Fibroblast of skin of right biceps (primary cell): ENCODE data around the gene C5.
A peak's percentile ranks its signal among the peaks of the same experiment; 100 is the strongest.

Experiments used
- DNase-seq: peaks from one replicate; pipeline ENCODE4 v3.0.0-alpha.2; 2013

C5 gene

DNA sequence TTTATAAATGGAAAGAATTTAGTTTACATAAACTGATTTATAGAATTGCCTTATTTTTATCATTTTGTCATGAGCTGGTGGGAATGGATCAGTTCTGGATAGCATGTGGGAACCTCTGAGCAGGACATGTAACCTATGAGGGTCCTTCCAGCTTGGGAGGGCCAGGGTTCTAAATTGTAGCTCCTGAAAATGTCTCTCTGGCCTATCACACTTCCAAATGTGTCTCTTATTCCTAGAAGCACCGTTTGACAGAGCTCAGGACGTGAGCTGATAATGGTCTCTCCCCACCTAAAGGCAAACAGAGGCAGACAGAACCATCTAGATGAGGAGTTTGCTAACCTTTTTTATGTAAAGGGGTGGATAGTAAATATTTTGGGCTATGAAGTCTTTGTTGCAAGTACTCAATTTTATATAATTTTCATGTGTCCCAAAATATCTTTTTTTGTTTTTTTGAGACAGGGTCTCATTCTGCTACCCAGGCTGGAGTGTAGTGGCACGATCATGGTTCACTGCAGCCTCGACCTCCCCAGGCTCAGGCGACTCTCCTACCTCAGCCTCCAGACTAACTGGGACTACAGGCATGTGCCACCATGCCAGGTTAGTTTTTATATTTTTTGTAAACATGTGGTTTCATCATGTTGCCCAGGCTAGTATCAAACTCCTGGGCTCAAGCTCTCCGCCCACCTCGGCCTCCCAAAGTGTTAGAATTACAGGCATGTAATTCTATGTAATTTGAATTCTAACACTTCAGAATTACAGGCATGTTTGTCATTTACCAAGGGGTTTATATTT lies 127.5 kb downstream of the C5 start:
- DNase-seq: no peak

DNA sequence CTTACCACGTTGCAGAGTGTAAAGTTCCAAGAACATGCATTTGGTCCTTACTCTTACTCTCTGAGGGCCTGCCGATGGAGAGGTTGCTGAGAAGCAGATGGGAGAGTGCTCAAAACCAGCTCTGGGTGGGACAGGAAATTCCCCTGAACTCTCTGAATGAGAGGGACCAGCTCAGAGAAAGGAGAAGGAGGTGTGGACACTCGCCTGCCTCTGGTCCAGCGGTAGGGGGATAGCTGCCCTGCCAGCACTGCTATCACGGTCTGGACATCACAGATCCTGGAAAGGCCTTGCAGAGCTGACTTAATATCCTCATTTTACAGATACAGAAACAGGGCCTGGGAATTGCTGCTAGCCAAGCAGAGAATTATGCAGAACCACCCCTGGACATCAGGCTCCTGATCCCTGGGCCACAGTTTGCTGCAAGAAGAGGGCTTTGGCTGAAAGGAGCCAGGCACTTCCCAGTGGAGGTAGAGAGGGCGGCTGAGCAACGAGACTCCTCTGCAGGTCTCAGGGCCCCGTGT lies 128.4 kb downstream of the C5 start:
- DNase-seq: no peak

DNA sequence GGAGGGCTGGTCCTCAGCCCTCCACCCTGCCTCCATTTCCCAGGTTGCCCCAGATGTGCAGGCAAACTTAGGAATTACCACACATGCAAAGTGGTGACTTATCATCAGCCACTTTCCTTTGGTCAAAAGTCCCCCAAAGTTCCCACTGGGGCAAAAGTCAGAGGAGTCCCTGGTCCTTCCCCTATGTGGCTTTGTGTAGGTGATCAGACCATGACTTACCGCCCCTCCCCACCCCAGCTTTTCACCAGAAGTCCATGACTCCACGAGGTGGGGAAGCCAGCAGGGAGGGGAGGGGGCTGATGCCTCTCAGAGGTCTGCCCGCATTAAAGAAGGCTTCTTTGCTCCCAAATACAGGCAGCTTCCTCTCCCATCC lies 129.3 kb downstream of the C5 start:
- DNase-seq: no peak

DNA sequence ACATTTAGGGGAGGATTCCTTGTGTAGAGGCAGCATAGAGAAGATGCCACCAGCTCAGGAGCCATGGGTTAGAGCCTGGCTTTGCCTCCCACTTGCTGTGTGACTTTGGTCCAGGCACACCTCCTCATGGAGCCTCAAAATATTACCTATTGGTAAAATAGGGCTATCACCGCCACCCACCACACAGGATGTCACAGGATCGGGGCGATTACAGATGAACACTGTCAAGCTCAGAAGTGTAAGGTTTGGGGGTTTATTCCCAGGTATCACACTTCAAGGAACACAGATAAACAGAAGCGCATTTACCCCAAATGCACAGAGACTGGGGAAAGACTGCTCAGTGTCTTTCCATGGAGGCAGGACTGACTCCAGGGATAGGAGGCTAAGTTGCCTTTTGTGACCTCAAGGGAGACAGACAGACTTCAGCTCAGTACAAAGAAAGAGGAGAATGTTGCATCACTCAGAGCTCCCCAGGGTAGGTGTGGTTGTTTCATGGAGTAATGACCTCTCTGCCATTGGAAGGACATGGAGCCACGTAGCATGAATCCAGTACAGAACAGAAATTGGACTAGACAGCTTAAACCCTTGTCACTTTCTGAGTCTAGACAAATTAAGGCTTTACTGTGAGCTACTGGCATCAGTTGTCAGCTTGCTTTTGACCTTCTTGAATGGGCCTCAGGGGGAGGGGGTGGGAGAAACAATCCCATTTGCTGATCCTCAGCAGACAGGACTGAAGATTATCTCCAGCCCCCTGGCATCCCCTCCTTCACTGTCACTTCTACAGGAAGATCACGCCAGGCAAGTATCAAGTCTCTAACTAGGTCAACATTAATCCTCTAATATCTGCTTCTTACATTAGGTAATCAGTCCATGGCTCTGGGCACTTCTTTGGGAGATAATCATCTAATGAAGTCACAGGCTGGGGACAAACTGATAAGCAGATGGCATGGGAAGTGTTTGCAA lies 130.0 kb downstream of the C5 start:
- no peak for DNase-seq

DNA sequence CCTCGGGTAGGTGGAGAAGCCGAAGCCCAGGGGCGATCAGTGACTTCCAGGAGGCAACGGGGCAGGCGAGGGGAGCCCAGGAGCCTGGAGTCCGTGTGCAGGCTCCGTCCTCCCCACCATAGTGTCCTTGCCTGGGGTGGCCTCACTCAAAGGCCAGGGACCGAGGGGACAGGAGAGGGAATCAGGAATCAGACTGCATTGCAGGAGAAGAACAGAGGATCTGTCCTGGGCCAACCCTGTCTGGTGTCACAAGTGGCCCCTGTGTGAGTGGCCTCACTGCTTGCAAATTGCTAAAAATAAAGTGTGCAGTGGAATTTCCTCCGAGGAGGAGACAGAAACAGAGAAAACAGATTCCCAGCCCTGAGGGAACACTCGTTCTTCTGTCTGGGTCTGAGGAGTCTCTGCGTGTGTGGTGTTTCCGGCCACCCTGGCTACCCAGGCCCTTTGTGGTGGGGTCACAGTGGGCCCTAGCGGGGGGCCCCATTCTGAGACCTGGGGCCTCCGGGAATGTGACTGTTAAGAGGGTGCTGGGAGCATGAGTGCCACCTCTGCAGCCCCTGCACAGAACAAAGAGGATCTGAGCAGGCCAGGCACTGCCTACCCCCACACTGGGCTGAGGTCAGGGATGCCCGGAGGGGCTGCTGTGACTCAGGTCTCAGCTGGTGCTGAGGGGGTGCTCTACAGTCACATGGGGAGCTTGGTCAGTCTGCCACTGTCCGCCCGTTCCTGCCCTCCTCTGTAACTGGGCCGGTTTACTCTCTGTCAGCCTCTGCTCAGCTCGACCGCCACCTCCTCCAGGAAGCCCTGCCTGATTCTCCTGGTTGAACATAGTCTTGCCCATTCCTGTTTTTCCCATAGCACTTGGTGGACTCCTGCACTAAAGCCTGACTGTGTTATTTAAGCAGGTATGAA lies 130.9 kb downstream of the C5 start:
- no peak for DNase-seq

DNA sequence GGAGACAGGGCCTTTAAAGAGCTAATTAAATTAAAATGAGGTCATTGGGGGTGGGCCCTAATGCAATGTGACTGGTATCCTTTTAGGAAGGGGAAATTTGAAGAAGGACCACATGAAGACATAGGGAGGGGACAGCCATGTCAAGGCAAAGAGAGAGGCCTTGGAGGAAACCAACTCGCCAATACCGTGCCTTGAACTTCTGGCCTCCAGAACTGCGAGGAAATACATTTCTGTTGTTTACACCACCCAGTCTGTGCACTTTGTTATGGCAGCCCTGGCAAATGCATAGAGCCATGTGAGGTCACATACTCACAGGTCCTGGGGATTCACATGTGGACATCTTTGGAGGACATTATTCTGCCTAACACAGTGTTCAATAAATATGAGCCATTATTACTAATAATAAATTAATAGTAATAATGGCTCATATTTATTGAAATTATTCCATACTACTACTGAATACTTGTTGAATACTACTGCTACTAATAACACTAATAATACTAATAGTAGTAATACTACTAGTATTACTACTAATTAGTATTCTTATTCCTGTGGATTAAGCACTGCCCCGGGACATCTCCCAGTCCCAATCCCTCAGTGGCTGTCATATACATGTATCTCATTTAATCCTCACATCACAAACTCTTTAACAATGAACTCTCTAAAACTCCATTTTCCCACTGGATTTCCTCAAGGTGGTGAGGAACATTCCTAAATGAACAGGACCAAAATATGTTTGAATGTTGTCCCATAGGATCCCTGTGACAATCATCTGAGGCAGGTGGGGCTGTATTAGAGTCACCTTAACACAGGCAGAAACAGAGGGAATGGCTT lies 131.9 kb downstream of the C5 start:
- no peak for DNase-seq

DNA sequence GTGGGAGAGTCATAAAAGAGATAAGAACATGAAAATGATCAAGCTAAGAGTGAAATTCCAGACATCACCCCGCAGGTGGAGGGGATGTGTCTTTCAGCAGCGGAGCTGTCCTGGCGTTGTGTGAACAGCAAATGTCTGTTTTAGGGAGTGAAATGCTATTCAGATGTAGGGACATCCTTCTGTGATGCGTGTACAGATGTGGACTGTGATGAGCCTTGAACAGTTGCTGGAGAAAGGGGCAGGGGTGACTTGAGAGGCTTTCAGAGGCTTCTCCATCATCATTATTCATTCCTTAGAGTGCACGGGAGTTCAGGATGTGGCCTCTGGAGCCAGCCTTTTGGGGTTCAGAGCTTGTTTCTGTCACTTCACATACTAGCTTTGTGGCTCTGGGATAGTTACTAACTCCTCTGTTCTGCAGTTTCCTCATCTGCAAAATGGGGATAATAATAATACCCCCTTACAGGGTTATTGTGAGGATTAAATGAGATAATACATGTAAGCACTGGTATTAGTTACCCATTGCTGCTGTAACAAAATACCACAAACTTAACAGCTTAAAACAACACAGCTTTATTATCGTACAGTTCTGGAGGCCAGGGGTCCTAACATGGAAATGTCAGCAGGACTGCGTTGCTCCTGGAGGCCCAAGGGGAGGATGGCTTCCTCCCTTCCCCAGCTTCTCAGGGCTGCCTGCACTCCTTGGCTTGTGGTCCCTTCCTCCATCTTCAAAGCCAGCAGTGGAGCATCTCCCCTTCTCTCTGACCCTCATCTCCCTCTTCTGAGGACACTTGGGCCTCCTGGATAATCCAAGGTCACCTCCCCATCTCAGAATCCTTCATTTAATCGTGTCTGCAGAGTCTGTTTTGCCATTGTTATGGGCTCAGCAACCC lies 132.8 kb downstream of the C5 start:
- no peak for DNase-seq

DNA sequence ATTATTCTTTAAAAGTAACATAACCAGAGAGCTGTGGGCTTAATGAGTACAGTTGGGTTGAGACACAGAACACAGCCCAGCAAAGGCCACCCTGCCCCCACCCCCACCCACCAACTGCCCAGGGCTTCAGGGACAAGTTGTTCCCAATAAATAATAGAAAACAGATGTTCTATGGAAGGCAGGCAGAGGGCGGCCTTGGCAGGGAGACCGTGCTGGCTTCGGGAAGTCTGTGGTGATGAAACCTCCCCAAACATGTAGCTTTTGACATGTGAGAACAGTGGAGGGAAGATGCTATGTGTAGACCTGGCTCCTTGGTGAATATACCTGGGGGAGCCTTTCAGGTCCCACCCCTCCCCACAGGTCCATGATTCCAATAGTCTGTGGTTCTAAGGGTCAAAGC lies 133.5 kb downstream of the C5 start:
- DNase-seq: peak; percentile 47

DNA sequence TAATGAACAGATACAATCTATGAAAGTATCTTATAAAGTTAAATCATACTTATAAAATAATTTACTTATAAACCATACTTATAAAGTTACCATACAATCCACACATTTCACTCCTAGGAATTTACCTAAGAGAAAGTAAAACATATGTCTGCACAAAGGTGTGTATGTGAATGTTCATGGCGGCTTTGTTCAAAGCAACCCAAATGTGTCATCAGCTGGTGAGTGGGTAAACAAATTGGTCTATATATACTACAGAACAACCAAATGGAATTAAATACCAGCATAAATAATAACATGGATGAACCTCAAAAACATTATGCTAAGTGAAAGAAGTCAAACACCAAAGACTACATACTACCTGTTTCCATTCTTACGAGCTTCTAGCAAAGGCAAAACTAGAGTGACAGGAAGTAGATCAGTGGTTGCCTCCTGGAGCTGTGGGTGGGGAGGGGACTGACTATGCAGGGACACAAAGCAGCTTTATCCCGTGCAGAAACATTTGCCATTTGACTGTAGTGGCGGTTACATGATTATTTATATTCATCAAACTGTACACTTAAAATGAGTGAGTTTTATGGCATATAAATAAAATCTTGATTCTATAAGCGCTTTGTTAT lies 134.1 kb downstream of the C5 start:
- DNase-seq: no peak

DNA sequence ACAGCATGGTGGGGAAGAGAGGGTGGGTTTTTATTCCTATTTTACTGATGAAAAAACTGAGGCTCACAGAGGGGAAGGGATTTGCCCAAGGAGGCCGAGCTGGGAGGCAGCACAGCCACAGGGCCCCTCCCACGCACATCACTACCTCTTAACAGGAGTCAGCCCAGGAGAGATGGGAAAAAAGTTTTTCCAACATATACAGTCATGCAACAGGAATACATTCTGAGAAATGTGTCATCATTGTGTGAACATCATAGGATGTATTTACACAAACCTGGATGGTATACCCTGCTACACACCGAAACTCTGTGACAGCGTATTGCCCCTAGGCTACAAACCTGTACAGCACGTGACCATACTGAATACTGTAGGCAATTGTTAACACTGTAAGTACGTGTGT lies 135.1 kb downstream of the C5 start:
- DNase-seq: peak; percentile 27

DNA sequence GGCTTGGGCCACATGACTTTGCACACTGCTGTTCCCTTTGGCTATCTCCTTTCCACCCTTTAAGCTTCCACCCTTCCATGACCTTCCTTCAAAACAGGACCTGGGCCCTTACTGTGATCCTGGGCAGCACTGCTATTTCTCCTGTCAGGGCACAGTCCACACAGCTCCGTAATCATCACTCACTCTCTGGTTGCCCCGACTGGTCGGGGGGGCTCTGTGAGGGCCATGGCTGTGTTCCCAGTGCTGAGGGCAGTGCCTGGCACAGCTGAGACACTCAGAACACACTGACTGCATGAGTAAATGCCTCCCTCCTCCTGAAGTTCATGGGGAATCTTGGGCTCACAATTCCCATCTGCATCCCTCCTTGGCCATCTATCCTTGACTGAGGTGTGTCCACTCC lies 135.7 kb downstream of the C5 start:
- no peak for DNase-seq

DNA sequence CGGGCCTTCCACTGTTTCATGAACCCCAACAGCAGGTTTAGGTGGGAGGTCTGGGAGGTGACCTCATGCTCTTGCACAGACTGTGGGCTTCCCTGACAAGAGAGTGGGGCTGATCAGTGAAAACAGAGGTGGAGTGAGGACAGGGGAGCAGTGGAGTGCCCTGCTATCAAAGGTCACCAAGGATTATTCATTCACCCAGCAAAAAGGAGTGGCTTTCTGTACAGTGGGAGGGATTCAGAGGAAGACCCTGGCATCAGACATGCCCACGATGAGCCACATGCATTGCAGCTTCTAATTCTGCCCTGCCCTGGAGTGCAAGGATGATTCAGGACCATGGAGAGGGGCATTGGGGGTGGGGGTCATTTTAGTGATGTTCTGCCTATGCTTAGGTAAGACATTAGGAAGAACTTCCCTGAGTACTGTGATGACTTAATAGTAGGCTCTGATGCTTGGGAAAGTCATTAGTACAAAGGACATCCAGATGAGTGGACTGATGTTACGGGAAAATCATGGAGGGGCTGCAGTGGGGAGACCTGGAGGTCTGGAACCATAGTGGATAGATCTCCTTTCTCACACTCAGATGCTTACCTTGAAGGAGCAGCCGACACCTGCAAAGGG lies 136.3 kb downstream of the C5 start:
- DNase-seq: no peak

DNA sequence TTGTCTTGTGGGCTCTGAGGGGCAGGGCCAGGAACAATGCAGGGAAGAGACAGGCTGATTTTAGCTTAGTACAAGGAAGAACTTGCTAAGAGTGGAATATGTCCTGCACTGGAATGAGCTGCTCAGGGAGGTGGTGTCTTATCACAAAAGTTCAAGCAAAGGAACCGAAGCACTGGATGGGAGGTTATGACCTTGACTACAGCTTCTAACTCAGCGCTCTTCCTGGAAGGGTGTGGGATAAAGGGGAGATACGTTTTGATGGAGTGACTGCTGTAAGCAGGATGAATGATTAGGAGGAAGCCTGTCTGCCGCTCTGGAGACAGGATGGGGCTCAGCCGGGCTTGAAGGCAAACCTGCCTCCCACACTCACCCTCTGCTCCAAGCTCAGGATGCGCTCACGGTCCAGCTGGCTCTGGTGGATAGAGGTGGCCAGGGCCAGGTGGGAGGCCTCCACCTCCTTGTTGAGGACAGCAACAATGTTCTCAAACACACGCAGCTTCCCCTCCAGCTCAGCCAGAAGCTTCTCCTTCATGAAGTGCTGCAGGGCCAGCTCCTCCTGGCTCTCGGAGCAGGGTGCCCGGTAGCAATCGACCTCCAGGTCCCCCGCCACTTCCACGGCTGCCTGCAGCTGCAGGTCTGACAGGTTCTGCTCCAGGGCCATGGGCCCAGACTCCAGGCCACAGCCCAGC lies 137.0 kb downstream of the C5 start:
- no peak for DNase-seq

DNA sequence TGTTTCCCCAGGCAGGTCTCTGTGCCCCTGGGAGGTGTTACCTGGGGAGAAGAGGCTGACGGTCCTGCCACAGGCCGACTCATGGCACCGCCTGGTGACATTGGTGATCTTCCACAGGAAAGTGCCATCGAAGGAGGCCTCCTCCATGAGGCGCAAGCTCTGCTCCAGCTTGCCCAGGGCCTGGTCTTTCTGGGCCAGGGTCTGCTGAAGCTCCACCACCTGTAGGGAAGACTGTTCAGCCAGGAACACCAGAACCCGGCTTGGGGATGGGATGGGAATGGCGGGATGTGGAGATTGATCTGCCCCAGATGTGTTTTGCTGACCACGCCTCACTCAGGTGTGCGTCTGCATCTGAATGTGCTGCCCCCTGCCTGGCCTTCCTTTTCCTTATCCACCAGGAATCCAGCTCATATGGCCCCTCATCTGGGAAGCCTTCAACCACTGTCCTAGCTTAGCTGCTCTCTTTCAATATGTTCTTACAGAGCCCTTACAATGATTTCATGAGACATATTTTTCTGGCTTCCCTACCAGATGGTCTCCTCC lies 138.7 kb downstream of the C5 start:
- no peak for DNase-seq

DNA sequence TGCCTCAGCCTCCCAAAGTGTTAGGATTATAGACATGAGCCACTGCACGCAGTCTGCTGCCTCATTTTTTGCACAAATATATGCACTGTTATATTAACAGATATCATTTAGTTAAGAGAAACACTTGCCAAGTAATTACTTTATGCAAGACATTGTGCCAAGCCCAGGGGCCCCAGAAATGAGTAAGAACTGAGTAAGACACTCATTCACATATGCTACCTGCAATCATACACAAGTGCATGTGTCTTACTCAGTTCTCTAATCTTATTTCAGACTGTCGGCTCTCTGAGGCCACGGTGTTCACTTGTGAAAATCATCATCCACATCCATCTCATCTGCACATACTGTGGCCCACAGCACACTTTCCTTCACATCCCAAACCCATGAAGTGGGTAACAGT lies 139.4 kb downstream of the C5 start:
- no peak for DNase-seq

DNA sequence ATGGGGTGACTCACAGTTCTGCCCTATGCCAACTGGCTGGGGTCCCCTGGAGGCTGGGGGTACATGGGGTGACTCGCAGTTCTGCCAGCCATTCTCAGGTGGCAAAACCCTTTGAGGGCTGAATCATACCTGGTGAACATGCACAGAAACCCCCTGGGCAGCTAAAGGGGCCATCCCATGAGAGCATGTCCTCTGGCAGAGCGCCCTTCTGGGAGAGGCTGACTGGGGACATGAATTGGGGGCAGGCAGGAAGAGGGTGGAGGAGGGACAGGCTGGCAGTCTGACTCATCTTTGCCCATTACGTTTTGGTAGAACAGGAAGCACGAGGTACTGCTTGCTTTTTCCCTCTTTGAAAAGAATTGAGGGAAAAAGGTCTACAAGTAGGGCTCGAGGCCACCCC lies 140.2 kb downstream of the C5 start:
- no peak for DNase-seq

DNA sequence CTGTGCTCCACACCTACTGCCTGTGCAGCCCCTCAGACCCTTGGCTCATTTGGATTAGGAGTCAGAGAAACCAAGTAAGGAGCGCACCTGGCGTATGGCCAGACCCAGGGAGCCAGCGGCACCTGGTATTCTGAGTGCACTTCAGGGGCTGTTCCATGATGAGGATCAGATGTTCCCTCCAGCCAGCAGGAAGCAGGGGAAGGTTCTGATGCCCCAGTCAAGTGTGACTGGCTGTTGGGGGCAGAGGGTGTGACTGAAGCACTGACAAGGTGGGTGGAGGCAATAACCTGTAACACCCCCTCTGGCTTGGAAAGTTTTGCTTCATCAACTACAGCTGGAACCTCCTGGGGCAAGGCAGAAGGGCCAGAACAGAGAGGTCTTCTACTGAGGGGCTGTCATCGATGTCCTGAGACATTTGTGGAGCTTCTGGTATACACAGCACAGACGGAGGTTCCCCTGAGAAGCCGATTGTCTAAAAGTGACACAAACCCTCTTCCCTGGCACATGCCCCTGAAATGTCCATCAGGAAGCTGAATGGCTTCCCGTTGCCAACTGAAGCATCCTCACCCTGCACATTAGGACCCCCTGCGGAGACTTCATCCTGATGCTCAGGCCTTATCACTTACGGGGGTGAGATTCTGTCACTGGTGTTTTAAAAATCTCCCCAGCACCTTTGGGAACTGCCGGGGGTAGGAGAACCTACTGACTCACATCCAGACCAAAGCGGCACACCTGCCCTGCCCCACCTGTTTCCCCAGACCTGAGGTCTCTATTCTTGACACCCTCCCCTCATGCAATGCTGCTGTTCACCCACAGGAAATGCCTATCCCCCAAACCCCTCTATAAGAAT lies 144.5 kb downstream of the C5 start:
- no peak for DNase-seq

DNA sequence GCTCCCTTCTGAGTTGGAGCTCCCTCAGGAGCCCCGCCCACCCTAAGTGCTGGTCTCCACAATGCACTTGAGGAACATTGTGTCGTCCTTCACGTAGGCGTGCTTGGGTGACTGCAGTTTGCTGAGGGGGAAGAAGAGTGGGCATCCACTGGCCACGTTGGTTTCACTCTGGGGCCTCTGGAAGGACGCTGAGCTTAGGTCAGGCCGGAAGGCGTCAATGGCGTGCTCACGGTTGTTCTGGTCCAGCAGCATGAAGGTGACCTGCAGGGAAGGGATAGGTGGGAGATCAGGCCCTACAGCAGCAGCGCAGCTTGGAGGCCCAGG lies 145.1 kb downstream of the C5 start:
- DNase-seq: no peak
